HUES48 (cell line): Measurements from ENCODE around the gene SPHKAP.
"Not testable (repeated sequence)": the region's sequence is repeated elsewhere in the genome, so short reads cannot be mapped to it uniquely, and the experiment has no call there.

ENCODE experiments used
- H3K27ac ChIP-seq: one replicate; pipeline ENCODE4 v1.7.0; 2013; ENCODE audit warnings: low read depth, low read length, inconsistent platforms
- H3K27me3 ChIP-seq: 2 replicates; pipeline ENCODE4 v1.6.1; 2013; ENCODE audit warnings: mild to moderate bottlenecking, low read length; ENCODE audit not compliant: control insufficient read depth, insufficient read depth
- H3K36me3 ChIP-seq: 2 replicates; pipeline ENCODE4 v1.6.1; 2013; ENCODE audit warnings: low read length; ENCODE audit not compliant: control insufficient read depth, insufficient read depth
- H3K4me1 ChIP-seq: 2 replicates; pipeline ENCODE4 v1.6.1; 2013; ENCODE audit warnings: mild to moderate bottlenecking, low read length; ENCODE audit not compliant: control insufficient read depth, insufficient read depth
- H3K4me3 ChIP-seq: 2 replicates; pipeline ENCODE4 v1.5.1; 2013; ENCODE audit warnings: mild to moderate bottlenecking, low read depth, low read length
- H3K9ac ChIP-seq: 2 replicates; pipeline ENCODE4 v1.6.1; 2013; ENCODE audit warnings: mild to moderate bottlenecking, low read depth, low read length, moderate library complexity
- H3K9me3 ChIP-seq: 2 replicates; pipeline ENCODE4 v1.6.1; 2013; ENCODE audit warnings: low read length; ENCODE audit not compliant: control insufficient read depth, insufficient read depth

Gene SPHKAP, protein sequence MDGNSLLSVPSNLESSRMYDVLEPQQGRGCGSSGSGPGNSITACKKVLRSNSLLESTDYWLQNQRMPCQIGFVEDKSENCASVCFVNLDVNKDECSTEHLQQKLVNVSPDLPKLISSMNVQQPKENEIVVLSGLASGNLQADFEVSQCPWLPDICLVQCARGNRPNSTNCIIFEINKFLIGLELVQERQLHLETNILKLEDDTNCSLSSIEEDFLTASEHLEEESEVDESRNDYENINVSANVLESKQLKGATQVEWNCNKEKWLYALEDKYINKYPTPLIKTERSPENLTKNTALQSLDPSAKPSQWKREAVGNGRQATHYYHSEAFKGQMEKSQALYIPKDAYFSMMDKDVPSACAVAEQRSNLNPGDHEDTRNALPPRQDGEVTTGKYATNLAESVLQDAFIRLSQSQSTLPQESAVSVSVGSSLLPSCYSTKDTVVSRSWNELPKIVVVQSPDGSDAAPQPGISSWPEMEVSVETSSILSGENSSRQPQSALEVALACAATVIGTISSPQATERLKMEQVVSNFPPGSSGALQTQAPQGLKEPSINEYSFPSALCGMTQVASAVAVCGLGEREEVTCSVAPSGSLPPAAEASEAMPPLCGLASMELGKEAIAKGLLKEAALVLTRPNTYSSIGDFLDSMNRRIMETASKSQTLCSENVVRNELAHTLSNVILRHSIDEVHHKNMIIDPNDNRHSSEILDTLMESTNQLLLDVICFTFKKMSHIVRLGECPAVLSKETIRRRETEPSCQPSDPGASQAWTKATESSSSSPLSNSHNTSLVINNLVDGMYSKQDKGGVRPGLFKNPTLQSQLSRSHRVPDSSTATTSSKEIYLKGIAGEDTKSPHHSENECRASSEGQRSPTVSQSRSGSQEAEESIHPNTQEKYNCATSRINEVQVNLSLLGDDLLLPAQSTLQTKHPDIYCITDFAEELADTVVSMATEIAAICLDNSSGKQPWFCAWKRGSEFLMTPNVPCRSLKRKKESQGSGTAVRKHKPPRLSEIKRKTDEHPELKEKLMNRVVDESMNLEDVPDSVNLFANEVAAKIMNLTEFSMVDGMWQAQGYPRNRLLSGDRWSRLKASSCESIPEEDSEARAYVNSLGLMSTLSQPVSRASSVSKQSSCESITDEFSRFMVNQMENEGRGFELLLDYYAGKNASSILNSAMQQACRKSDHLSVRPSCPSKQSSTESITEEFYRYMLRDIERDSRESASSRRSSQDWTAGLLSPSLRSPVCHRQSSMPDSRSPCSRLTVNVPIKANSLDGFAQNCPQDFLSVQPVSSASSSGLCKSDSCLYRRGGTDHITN (N-terminal part only)

DNA sequence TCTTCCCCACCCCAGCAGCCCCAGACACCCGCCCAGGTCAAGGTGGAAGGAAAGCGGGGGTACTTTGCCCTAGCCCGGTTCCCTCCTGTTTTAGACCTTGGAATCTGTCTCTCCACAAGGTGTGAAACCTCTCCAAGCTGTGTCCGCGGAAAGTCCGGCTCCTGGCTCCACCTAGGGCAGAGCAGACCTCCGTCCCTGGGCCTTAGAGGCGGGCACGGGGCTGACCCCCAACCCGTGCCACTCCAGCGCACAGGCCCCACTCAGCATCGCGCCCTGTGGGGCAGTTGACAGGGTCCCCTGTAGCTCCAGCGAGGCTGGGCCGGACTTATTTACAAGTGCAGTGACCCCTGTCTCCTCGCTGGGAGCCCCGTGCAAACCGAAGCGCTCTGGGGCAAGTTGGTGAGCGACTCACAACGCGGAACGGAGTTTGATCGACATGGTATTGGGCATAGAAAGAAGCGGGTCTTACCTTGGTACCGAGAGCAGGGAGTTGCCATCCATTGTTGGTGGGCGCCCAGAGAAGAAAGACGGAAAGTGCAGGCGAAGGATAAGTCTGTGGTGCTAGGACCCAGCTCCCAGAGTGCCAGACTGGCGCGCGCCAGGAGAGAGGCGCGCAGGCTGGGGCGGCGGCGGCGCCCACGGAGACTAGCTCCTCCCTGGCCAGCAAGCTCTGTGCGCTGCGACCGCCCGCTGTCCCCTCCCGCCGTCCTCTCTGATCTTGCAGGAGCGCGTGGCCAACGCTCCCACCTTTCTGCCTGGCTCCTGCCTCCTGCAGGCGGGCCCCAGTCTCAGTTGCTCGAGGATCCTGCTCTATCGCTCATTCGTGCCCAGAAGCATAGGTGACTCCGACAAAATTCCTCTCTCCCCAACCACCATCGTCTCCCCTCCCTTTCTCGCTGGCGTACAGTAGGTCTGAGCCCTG lies at the start of gene SPHKAP:
SPHKAP (minus strand) TSS at position 590 of the 922 bp plus-strand sequence; CDS start at position 501, 89 bp downstream.
- H3K27ac ChIP-seq = no peak within 1 kb of the TSS
- H3K9ac ChIP-seq = no peak within 1 kb of the TSS
- H3K4me1 ChIP-seq = peaks cover 4% of the 10 kb centered on the region; the same call in 1 of the 2 replicates
- H3K4me3 ChIP-seq = peak within 1 kb of the TSS; percentile 59
- H3K36me3 ChIP-seq = no peaks in the 10 kb centered on the region
- peaks cover 48% of the 10 kb centered on the region for H3K27me3 ChIP-seq
- H3K9me3 ChIP-seq = no peaks in the 10 kb centered on the region

DNA sequence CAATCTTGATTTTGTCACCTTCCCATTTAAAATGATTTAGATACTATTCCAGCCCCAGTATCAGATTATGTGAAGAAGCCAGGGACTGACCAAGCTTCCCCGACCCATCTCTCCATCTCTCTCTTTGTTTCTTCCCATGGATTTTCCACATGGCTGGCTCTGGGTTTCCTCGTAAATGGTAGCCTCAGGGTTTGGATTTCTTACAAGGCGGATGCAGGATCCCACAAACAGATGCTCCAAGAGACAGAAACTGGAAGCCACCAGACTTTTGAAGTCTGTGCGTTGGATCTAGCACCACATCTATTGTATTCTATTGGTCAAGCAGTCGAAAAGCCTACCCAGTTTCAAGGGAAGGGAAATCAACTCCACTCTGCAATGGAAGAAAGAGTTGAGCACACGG lies 46.0 kb upstream of the SPHKAP start:
- no peak overlapping the region for H3K9ac ChIP-seq
- H3K4me3 ChIP-seq = no peak overlapping the region
- no peaks in the 10 kb centered on the region for H3K27me3 ChIP-seq
- no peaks in the 10 kb centered on the region for H3K9me3 ChIP-seq
- H3K4me1 ChIP-seq = no peaks in the 10 kb centered on the region
- H3K27ac ChIP-seq = no peak overlapping the region
- no peaks in the 10 kb centered on the region for H3K36me3 ChIP-seq

DNA sequence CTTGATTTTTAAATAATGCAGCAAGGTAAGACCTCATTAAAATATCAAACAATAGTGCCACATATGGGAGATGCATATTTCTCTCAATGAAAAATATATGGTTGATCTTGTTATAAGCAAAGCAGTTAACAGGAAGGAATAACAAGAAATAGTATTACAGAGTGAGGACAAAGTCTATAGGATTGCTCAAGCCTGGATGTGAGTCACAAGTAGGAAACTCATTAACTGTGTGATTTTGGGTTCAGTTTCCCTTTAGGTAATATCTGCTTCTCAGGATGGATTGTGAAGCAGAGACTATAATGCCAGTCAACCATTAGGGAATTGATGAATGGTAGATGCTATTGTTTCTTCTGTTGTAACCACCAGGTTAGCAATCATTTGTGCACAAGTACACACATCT lies 42.9 kb upstream of the SPHKAP start:
- no peaks in the 10 kb centered on the region for H3K36me3 ChIP-seq
- H3K4me3 ChIP-seq = no peak overlapping the region
- no peak overlapping the region for H3K9ac ChIP-seq
- H3K4me1 ChIP-seq = no peaks in the 10 kb centered on the region
- no peaks in the 10 kb centered on the region for H3K27me3 ChIP-seq
- no peaks in the 10 kb centered on the region for H3K9me3 ChIP-seq
- H3K27ac ChIP-seq = no peak overlapping the region

DNA sequence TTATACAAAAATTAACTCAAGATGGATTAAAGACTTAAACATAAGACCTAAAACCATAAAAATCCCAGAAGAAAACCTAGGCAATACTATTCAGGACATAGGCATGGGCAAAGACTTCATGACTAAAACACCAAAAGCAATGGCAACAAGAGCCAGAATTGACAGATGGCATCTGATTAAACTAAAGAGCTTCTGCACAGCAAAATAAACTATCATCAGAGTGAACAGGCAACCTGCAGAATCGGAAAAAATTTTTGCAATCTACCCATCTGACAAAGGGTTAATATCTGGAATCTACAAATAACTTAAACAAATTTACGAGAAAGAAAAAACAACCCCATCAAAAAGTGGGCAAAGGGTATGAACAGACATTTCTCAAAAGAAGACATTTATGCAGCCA lies 37.1 kb upstream of the SPHKAP start:
- H3K9ac ChIP-seq, H3K27me3 ChIP-seq, H3K4me1 ChIP-seq, H3K4me3 ChIP-seq, H3K27ac ChIP-seq, H3K9me3 ChIP-seq, H3K36me3 ChIP-seq: not testable (repeated sequence)

DNA sequence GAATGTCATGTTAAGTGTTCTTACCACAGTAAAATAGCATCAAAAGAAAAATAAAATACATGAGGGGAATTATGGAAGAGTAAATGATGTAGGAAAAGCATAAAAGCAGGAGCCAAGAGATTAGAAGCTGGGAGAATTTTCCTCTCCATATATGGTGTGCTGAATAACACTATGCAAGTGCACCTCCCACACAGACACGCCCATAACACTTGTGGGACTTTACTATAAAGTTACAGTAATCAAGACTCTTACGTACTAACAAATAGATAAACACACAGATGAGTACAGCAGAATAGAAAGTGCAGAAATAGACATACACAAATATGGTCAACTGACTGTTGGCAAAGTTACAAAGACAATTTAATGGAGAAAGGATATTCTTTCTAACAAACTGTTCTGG lies 16.0 kb upstream of the SPHKAP start:
- no peaks in the 10 kb centered on the region for H3K27me3 ChIP-seq
- H3K9me3 ChIP-seq = no peaks in the 10 kb centered on the region
- H3K4me3 ChIP-seq = no peak overlapping the region
- no peaks in the 10 kb centered on the region for H3K4me1 ChIP-seq
- H3K9ac ChIP-seq = no peak overlapping the region
- no peaks in the 10 kb centered on the region for H3K36me3 ChIP-seq
- H3K27ac ChIP-seq = no peak overlapping the region

DNA sequence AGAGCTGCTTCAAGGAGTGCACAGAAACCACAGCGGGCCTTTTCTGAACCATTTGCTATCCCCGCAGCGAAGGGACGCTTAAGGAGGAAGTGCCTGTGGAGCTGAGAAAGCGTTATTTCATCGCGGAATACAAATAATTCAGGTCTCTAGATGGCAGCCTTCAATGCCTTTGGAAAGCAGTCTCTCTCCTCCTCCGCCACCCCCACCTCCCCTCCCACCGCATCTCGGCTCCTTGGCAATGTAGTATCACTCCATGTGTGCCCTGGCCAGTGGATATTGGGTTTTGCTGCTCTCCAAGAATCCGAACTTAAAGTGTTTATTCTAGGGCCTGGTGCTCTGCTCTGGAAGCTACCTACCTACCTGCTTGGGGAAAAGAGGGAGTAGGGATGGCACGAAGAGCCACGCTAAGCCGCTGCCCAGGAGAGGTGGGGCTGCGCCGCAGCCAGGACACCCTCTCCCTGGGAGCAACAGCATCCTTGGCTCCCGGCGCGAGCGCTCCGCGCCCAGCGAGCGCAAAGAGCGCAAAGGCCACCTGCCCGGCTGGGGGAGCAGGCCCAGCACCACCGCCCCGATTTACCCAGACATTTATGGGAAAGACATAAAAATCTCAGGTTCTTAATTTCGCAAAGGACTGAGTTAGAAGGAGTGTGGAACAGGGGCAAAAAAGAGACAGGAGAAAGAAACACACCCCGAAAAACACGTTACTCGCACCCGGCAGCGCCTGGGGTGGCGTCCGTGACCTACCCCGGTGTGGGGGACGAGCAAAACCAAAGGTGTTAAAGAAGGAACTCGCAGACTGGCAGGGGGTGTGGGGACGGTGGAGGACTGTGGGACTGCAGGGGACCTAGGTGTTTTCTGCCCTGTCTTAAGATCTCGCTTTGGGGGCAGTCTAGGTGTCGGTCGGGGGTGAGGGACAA lies 1.0 kb downstream of the SPHKAP start:
- no peaks in the 10 kb centered on the region for H3K9me3 ChIP-seq

DNA sequence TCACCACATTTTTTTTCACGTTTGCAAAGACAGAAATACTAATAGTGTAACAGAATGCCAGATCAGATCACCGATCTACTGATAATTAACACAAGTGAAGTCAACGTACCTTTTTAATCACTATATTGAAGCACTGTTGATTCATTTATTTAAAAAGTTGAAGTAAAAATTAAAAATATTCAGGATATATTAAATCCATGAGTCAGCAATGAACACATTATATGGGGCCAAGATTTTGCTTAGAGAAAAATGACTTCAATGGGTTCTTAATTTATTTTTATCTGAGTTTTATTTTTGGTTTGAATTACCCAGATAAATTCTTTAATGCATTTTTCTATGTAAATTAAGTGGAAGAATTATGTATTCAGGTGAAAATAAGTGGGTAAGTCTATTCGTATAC lies 14.2 kb downstream of the SPHKAP start:
- H3K27me3 ChIP-seq = no peaks in the 10 kb centered on the region
- H3K9ac ChIP-seq = no peak overlapping the region
- no peaks in the 10 kb centered on the region for H3K4me1 ChIP-seq
- H3K27ac ChIP-seq = no peak overlapping the region
- no peak overlapping the region for H3K4me3 ChIP-seq
- no peaks in the 10 kb centered on the region for H3K9me3 ChIP-seq
- H3K36me3 ChIP-seq = no peaks in the 10 kb centered on the region

More for the DNA sequence above, 1.0 kb downstream of the SPHKAP start:
- Histone ChIP-seq H3K4me1 (peaks cover 4% of the 10 kb centered on the region; the same call in 1 of the 2 replicates), H3K9ac (no peak overlapping the region), H3K27ac (no peak overlapping the region), H3K27me3 (peaks cover 48% of the 10 kb centered on the region), H3K36me3 (no peaks in the 10 kb centered on the region), H3K4me3 (peak overlapping the region; percentile 59)

DNA sequence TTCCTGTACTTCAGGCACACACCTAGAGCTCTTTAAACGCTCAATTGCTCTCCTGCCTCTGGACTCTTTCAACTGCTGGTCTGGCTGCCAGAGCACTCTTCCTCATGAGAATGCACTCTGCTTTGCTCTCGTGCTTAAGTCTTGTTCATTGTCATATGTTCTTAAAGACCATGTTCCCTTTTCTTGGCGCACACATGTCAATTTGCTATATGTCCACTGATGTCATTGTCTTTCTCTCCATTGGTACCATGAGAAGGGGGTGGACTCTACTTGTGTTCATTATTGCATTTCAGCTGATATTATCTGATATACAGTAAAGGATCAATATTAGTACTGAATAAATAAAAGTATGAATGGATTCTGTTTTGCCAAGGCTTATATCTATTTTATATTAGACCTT lies 16.8 kb downstream of the SPHKAP start:
- Histone ChIP-seq H3K36me3 (no peaks in the 10 kb centered on the region), H3K4me3 (no peak overlapping the region), H3K27me3 (no peaks in the 10 kb centered on the region), H3K9ac (no peak overlapping the region), H3K4me1 (no peaks in the 10 kb centered on the region), H3K27ac (no peak overlapping the region), H3K9me3 (no peaks in the 10 kb centered on the region)

DNA sequence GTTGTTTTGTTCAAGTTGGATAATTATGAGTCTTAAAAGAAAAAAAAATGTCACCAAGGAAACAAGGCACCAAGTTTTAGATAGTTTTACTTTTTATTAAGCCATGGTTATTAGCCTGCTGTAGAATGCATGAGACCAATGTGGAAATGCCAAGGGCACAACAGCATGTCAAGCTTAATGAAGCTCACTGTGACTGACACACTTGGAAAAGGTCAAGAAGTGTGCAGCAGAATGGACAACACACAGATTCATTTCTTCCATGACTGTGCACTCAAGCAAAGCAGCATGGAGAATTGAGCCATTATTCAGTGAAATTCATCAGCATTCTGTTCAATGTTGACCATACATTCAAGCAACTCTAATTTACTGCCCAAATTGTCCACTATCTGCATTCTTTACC lies 23.6 kb downstream of the SPHKAP start:
- H3K4me1 ChIP-seq = no peaks in the 10 kb centered on the region
- no peaks in the 10 kb centered on the region for H3K27me3 ChIP-seq
- H3K4me3 ChIP-seq = no peak overlapping the region
- no peak overlapping the region for H3K9ac ChIP-seq
- H3K36me3 ChIP-seq = no peaks in the 10 kb centered on the region
- no peaks in the 10 kb centered on the region for H3K9me3 ChIP-seq
- no peak overlapping the region for H3K27ac ChIP-seq
